Measurements from ENCODE around the gene PROCA1. TPM values are rescaled to one million over a fixed set of nuclear protein-coding genes. Genes with fewer than 3 reads are reported as not detected.
"Not testable (repeated sequence)": the region's sequence is repeated elsewhere in the genome, so short reads cannot be mapped to it uniquely, and the experiment has no call there.

Gene PROCA1
- total RNA-seq, 2 experiments from 2014 or later = 3.9 to 4.8 TPM

GRCh38 chr17:28745786-28746411 lies 34.2 kb upstream of the PROCA1 start:
- ChIA-PET POLR2A (interaction anchor here (0.5 to 10.4 kb wide), 4 partner anchors 19 to 314 kb away, joined by 3 to 102 read pairs (median 6); partner anchors contain the start of genes NEK8, PROCA1, RPL23A and TLCD1), CTCF (interaction anchor here (0.8 to 14.9 kb wide), 4 partner anchors 17 to 203 kb away, joined by 3 to 286 read pairs (median 4); partner anchors contain the start of genes FLOT2, NEK8 and TLCD1)

- ChIA-PET POLR2A (interaction anchor here (0.5 to 10.4 kb wide), 2 partner anchors 18 to 108 kb away, joined by 4 to 102 read pairs; partner anchors contain the start of genes NEK8 and TLCD1), CTCF (interaction anchor here (0.8 to 14.9 kb wide), 5 partner anchors 17 to 204 kb away, joined by 3 to 286 read pairs (median 4); partner anchors contain the start of genes FLOT2, NEK8 and TLCD1)
Observed at GRCh38 chr17:28744972-28745785, 33.5 kb upstream of the PROCA1 start.

- ChIA-PET CTCF (interaction anchor here (1.0 to 14.9 kb wide), 6 partner anchors 16 to 205 kb away, joined by 3 to 286 read pairs (median 4); partner anchors contain the start of genes FLOT2, NEK8 and TLCD1), POLR2A (interaction anchor here (0.5 to 10.4 kb wide), 2 partner anchors 18 to 109 kb away, joined by 4 to 102 read pairs; partner anchors contain the start of genes NEK8 and TLCD1)
Observed at GRCh38 chr17:28744104-28744971, 32.6 kb upstream of the PROCA1 start.

GRCh38 chr17:28743243-28744103 lies 31.8 kb upstream of the PROCA1 start, which contains the start of gene TRAF4:
Gene TRAF4, plus strand, starts transcription at chr17:28744011. Its CDS starts 102 bp downstream, at chr17:28744113.
- ChIA-PET POLR2A (interaction anchor here (0.7 to 10.4 kb wide), 2 partner anchors 9 to 17 kb away, joined by 3 to 102 read pairs; partner anchors contain the start of genes NEK8 and TLCD1), CTCF (interaction anchor here (1.0 to 14.9 kb wide), 3 partner anchors 15 to 202 kb away, joined by 3 to 286 read pairs (median 21); partner anchors contain the start of genes NEK8 and TLCD1)

- ChIA-PET POLR2A (interaction anchor here (1.0 kb wide), 1 partner anchor 15 kb away, joined by 3 read pairs; no protein-coding TSS in a partner anchor), CTCF (interaction anchor here (0.9 to 14.9 kb wide), 3 partner anchors 9 to 22 kb away, joined by 3 to 286 read pairs (median 21); partner anchors contain the start of genes NEK8 and TLCD1)
Observed at GRCh38 chr17:28741358-28742349, 30.0 kb upstream of the PROCA1 start.

- ChIA-PET CTCF (interaction anchor here (1.2 to 14.9 kb wide), 3 partner anchors 11 to 16 kb away, joined by 3 to 286 read pairs (median 3); partner anchors contain the start of genes NEK8 and TLCD1), POLR2A (interaction anchor here (0.6 kb wide), 1 partner anchor 13 kb away, joined by 3 read pairs; no protein-coding TSS in a partner anchor)
Observed at GRCh38 chr17:28740406-28741357, 29.0 kb upstream of the PROCA1 start.

- ChIA-PET POLR2A (no interaction called here), CTCF (no interaction called here)
Observed at GRCh38 chr17:28738680-28739384, 27.1 kb upstream of the PROCA1 start.

GRCh38 chr17:28737770-28738679 lies 26.3 kb upstream of the PROCA1 start:
- CTCF ChIA-PET = no interaction called here
- POLR2A ChIA-PET = no interaction called here

GRCh38 chr17:28737316-28737715 lies 25.6 kb upstream of the PROCA1 start:
- POLR2A ChIA-PET = no interaction called here

GRCh38 chr17:28735913-28736769 lies 24.5 kb upstream of the PROCA1 start:
- POLR2A ChIA-PET = not testable (repeated sequence)
- CTCF ChIA-PET = interaction anchor here (1.1 to 2.4 kb wide), 3 partner anchors 9 to 27 kb away, joined by 4 to 7 read pairs (median 7); no protein-coding TSS in a partner anchor

More at GRCh38 chr17:28737316-28737715, 25.6 kb upstream of the PROCA1 start:
- CTCF ChIA-PET = no interaction called here

- ChIA-PET POLR2A (no interaction called here), CTCF (interaction anchor here (1.1 to 2.4 kb wide), 3 partner anchors 8 to 28 kb away, joined by 4 to 7 read pairs (median 7); no protein-coding TSS in a partner anchor)
Observed at GRCh38 chr17:28735242-28735722, 23.6 kb upstream of the PROCA1 start.

GRCh38 chr17:28734712-28735241 lies 23.1 kb upstream of the PROCA1 start:
- POLR2A ChIA-PET = no interaction called here
- CTCF ChIA-PET = interaction anchor here (1.1 to 2.4 kb wide), 3 partner anchors 8 to 29 kb away, joined by 4 to 7 read pairs (median 7); no protein-coding TSS in a partner anchor

Data from activated CD8-positive, alpha-beta memory T cell treated with anti-CD3 and anti-CD28 coated beads for 36 hours (primary cell).